Subcutaneous adipose tissue (tissue), 4 donors: ENCODE results near the gene SKP2. TPM values are rescaled to one million over a fixed set of nuclear protein-coding genes. Genes with fewer than 3 reads are reported as not detected.

Experiments used
- total RNA-seq, 4 donors: library from RNA; depleted of rRNA; stranded (reverse); fragments of >200 nt; gene quantifications; one replicate each; pipeline ENCODE4 v1.1.0, GENCODE V29; 2016
- TF ChIP-seq, protein P1 (sequence below): fragments of 450-650 bp; IDR thresholded peaks from one replicate; pipeline ENCODE4 v1.5.1; 2016; ENCODE audit warnings: low read depth, mild to moderate bottlenecking, control low read depth, antibody characterized with exemption, moderate library complexity

Gene SKP2
- total RNA-seq, 4 donors from 2014 or later, result 12.1 to 13.5 (median 12.9) TPM

DNA sequence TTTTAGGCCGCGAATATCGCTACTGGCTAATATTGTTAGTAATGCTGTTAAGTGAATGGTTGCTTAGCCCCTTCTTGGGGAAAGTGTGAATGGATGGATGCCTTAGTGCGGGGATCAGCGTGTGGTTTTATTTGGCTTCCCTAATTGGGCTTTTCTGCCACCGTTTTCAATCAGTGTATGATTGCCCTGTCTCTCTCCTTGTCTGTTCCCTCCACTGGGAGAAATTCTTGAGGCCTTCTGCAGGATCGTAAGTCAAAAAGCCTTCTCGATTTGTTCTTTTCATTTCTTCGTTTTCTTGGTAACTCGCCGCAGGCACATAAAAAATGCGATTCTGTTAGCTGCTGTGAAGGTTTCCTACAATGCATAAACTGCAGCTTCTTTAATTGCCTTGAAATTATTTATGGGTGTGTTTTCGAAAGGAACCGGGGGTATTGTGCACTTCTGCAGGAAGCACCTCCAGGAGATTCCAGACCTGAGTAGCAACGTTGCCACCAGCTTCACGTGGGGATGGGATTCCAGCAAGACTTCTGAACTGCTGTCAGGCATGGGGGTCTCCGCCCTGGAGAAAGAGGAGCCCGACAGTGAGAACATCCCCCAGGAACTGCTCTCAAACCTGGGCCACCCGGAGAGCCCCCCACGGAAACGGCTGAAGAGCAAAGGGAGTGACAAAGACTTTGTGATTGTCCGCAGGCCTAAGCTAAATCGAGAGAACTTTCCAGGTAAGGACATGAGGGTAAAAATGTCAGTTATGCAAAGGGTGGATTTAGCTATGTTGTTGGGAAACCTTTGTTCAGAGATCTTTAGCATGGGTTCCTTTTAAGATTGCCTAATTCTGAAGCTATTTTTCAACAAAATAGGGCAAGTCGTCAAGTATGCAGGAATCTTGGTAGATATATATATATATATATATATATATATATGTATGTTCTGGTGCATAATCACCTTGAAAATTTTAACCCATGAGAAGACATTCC lies 700 bp downstream of the SKP2 start:
- TF ChIP-seq, protein P1, sequence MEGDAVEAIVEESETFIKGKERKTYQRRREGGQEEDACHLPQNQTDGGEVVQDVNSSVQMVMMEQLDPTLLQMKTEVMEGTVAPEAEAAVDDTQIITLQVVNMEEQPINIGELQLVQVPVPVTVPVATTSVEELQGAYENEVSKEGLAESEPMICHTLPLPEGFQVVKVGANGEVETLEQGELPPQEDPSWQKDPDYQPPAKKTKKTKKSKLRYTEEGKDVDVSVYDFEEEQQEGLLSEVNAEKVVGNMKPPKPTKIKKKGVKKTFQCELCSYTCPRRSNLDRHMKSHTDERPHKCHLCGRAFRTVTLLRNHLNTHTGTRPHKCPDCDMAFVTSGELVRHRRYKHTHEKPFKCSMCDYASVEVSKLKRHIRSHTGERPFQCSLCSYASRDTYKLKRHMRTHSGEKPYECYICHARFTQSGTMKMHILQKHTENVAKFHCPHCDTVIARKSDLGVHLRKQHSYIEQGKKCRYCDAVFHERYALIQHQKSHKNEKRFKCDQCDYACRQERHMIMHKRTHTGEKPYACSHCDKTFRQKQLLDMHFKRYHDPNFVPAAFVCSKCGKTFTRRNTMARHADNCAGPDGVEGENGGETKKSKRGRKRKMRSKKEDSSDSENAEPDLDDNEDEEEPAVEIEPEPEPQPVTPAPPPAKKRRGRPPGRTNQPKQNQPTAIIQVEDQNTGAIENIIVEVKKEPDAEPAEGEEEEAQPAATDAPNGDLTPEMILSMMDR, result no peak

GRCh38 chr5:36153298-36153677 lies 1.4 kb downstream of the SKP2 start:
- TF ChIP-seq, protein P1, result no peak

- TF ChIP-seq, protein P1, result no peak
Observed at GRCh38 chr5:36153726-36154125, 1.8 kb downstream of the SKP2 start.

- TF ChIP-seq, protein P1, result no peak
Observed at GRCh38 chr5:36155291-36155690, 3.4 kb downstream of the SKP2 start.

GRCh38 chr5:36156121-36156601 lies 4.2 kb downstream of the SKP2 start:
- TF ChIP-seq, protein P1, result no peak

- TF ChIP-seq, protein P1, result no peak
Observed at GRCh38 chr5:36156619-36157018, 4.7 kb downstream of the SKP2 start.

DNA sequence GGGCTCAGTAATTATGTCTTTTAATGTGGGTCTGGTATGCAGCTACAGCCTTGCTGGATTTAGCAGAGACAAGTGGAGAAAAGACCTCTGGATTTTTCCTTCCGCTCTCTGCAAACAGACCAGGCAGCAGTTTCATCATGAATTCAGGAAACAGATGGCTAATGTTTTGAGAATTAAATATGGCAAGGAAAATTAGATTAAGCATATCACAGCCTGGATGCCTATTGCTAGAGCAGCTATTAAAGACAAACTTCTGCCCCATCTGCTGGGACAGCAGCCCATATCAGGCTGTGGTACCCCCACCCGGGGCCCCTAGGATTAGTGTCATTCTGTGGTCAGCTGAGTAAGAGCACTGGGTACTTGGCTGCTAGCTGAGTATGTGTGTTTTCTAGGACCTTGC lies 6.2 kb downstream of the SKP2 start:
- TF ChIP-seq, protein P1, result no peak
